ENCODE data around the gene CRYBG1.

CRYBG1 gene

GRCh38 chr6:106561686-106562405 is 201.3 kb downstream of the CRYBG1 start:
- peak; percentile 27 for DNase-seq (ENCODE audit: low read depth)

GRCh38 chr6:106563614-106564013 is 203.1 kb downstream of the CRYBG1 start:
- no peak overlapping the region for H3K4me3 ChIP-seq (ENCODE audit: low read length)
- TF ChIP-seq CTCF (conservative IDR thresholded peaks at IDR 0.05; ENCODE audit: low read length): no peak
- DNase-seq (ENCODE audit: low read depth): no peak

More at GRCh38 chr6:106561686-106562405, 201.3 kb downstream of the CRYBG1 start:
- no peak overlapping the region for H3K4me3 ChIP-seq (ENCODE audit: low read length)
- TF ChIP-seq CTCF (conservative IDR thresholded peaks at IDR 0.05; ENCODE audit: low read length): no peak

GRCh38 chr6:106564476-106564875 is 204.0 kb downstream of the CRYBG1 start:
- H3K4me3 ChIP-seq (ENCODE audit: low read length): no peak overlapping the region
- TF ChIP-seq CTCF (conservative IDR thresholded peaks at IDR 0.05; ENCODE audit: low read length): no peak
- DNase-seq (ENCODE audit: low read depth): no peak

GRCh38 chr6:106568530-106568929 is 208.0 kb downstream of the CRYBG1 start:
- no peak for DNase-seq (ENCODE audit: low read depth)
- no peak for TF ChIP-seq CTCF (conservative IDR thresholded peaks at IDR 0.05; ENCODE audit: low read length)
- no peak overlapping the region for H3K4me3 ChIP-seq (ENCODE audit: low read length)

GRCh38 chr6:106569428-106569827 is 208.9 kb downstream of the CRYBG1 start:
- no peak for DNase-seq (ENCODE audit: low read depth)
- no peak for TF ChIP-seq CTCF (conservative IDR thresholded peaks at IDR 0.05; ENCODE audit: low read length)
- no peak overlapping the region for H3K4me3 ChIP-seq (ENCODE audit: low read length)

GRCh38 chr6:106572436-106572835 is 211.9 kb downstream of the CRYBG1 start:
- TF ChIP-seq CTCF (conservative IDR thresholded peaks at IDR 0.05; ENCODE audit: low read length): no peak
- DNase-seq (ENCODE audit: low read depth): no peak
- H3K4me3 ChIP-seq (ENCODE audit: low read length): no peak overlapping the region

GRCh38 chr6:106572875-106573585 is 212.5 kb downstream of the CRYBG1 start:
- DNase-seq (ENCODE audit: low read depth): no peak

More at GRCh38 chr6:106572875-106573585, 212.5 kb downstream of the CRYBG1 start:
- TF ChIP-seq CTCF (conservative IDR thresholded peaks at IDR 0.05; ENCODE audit: low read length): no peak
- no peak overlapping the region for H3K4me3 ChIP-seq (ENCODE audit: low read length)
